ENCODE data around the gene CKS1B. TPM values are rescaled to one million over a fixed set of nuclear protein-coding genes. Genes with fewer than 3 reads are reported as not detected.
A peak's percentile ranks its signal among the peaks of the same experiment; 100 is the strongest.

The CKS1B gene
- total RNA-seq (2021) (258 to 301 TPM (median 278 TPM) in 3 replicates), Bru-seq, nascent RNA (percentile 98 among the genes with signal in this experiment)
- long read RNA-seq, experiment 1, transcript CKS1B-204 (2 exons, 1,166 nt), result minor isoform, 16 of 454 reads
- long read RNA-seq, experiment 1, transcript CKS1B-201 (3 exons, 759 nt), result major isoform, 413 of 454 reads
- long read RNA-seq, experiment 1, transcript CKS1B-203 (3 exons, 912 nt), result minor isoform, 9 of 454 reads
- long read RNA-seq, experiment 1, partial matches to known transcripts, result 0 of 454 reads
- long read RNA-seq, experiment 1, other reads (novel, unspliced or antisense), result 16 of 454 reads
- long read RNA-seq, experiment 2, transcript CKS1B-204 (2 exons, 1,166 nt), result minor isoform, 10 of 456 reads
- long read RNA-seq, experiment 2, transcript CKS1B-201 (3 exons, 759 nt), result major isoform, 318 of 456 reads
- long read RNA-seq, experiment 2, partial matches to known transcripts, result 16 of 456 reads
- long read RNA-seq, experiment 2, other reads (novel, unspliced or antisense), result 107 of 456 reads
- long read RNA-seq, experiment 3, transcript CKS1B-201 (3 exons, 759 nt), result major isoform, 414 of 482 reads
- long read RNA-seq, experiment 3, transcript CKS1B-203 (3 exons, 912 nt), result minor isoform, 44 of 482 reads
- long read RNA-seq, experiment 3, partial matches to known transcripts, result 0 of 482 reads
- long read RNA-seq, experiment 3, other reads (novel, unspliced or antisense), result 22 of 482 reads

DNA sequence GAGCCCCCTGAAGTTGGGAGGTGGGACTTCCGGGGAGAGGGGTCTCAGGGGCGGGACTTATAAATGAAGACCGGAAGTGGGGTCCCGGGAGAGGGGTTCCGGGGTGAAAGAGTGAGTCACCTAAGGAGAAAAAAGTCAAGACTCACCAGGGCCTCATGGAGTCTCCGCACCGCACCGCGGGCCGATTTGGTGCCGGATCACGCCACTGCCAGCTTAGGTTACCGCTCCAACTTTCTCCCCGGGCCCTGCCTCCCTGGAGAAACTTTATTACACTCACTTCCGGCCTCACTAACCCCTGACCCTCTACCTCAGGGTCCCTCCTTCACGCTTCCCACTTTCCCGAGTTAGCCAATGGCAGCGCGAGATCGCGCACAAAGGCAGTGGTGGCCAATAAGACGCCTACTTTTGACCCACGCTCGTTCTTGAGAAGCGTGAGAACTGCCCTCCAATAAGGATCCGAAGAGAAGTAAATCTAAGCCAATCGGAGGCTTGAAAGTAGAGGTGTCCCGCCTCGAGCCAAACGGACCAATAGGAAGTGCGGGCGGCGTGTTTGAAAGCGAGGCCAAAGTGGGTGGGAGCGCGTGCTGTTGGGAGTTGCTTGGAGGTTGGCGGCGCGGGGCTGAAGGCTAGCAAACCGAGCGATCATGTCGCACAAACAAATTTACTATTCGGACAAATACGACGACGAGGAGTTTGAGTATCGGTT, at the start of gene CKS1B:
Gene CKS1B (plus strand): TSS at position 580 of the 706 bp plus-strand sequence. CDS start 65 bp downstream, at position 645.
- Mint-ChIP-seq H3K9me3 (no peaks in the 10 kb centered on the region), H3K27ac (no peak within 1 kb of the TSS), H3K4me1 (peaks cover 28% of the 10 kb centered on the region), H3K27me3 (ENCODE audit: low read depth) (no peaks in the 10 kb centered on the region), H3K4me3 (no peak within 1 kb of the TSS), H3K36me3 (peaks cover 14% of the 10 kb centered on the region)
- CTCF ChIA-PET, result interaction anchor here (0.7 to 8.3 kb wide), 14 partner anchors 8 to 362 kb away, joined by 3 to 176 read pairs (median 12); partner anchors contain the start of genes EFNA4, FLAD1, LENEP and PBXIP1
- POLR2A ChIA-PET, result interaction anchor here (0.7 to 7.3 kb wide), 14 partner anchors 9 to 199 kb away, joined by 3 to 176 read pairs (median 6); partner anchors contain the start of genes FLAD1, KCNN3, KRTCAP2 and LENEP
- peak; percentile 96 for DNase-seq (ENCODE audit: low spot score)
- peak; percentile 62 for ATAC-seq
- TF ChIP-seq GABPB1 (CRISPR knock-in tag; IDR thresholded peaks at IDR 0.05) (peak; percentile 72), ATF1 (CRISPR knock-in tag; IDR thresholded peaks at IDR 0.05) (no peak), ZBTB21 (CRISPR knock-in tag; IDR thresholded peaks at IDR 0.05; ENCODE audit: borderline replicate concordance) (no peak), MYBL2 (CRISPR knock-in tag; IDR thresholded peaks at IDR 0.05) (peak; percentile 98), NR2C2 (CRISPR knock-in tag; IDR thresholded peaks at IDR 0.05) (peak; percentile 53; the same call in 1 of the 2 replicates), NFYB (CRISPR knock-in tag; conservative IDR thresholded peaks at IDR 0.05; ENCODE audit: low read depth) (peak; percentile 96), JAZF1 (CRISPR knock-in tag; IDR thresholded peaks at IDR 0.05) (no peak), FOXJ3 (CRISPR knock-in tag; IDR thresholded peaks at IDR 0.05; ENCODE audit: borderline replicate concordance) (no peak), CREB1 (CRISPR knock-in tag; IDR thresholded peaks at IDR 0.05) (0 out of 2 replicates have a peak, but pooled peaks have one; percentile 41), ZNF219 (CRISPR knock-in tag; IDR thresholded peaks at IDR 0.05; ENCODE audit: borderline replicate concordance) (no peak), JUN (CRISPR knock-in tag; IDR thresholded peaks at IDR 0.05) (no peak), SMAD4 (CRISPR knock-in tag; IDR thresholded peaks at IDR 0.05) (no peak), NR3C1 (CRISPR knock-in tag; conservative IDR thresholded peaks at IDR 0.05; ENCODE audit: low read depth) (no peak), FOXP1 (CRISPR knock-in tag; IDR thresholded peaks at IDR 0.05; ENCODE audit: borderline replicate concordance) (peak; percentile 58; the same call in 1 of the 2 replicates), ZNF416 (CRISPR knock-in tag; IDR thresholded peaks at IDR 0.05) (no peak), ZNF671 (CRISPR knock-in tag; IDR thresholded peaks at IDR 0.05) (no peak), RELA (CRISPR knock-in tag; IDR thresholded peaks at IDR 0.05; ENCODE audit: borderline replicate concordance) (no peak), FOXK1 (CRISPR knock-in tag; IDR thresholded peaks at IDR 0.05) (peak; percentile 88), CBFB (CRISPR knock-in tag; IDR thresholded peaks at IDR 0.05; ENCODE audit: low read depth) (no peak)
- TF ChIP-seq, protein P1, sequence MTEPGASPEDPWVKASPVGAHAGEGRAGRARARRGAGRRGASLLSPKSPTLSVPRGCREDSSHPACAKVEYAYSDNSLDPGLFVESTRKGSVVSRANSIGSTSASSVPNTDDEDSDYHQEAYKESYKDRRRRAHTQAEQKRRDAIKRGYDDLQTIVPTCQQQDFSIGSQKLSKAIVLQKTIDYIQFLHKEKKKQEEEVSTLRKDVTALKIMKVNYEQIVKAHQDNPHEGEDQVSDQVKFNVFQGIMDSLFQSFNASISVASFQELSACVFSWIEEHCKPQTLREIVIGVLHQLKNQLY (CRISPR knock-in tag; IDR thresholded peaks at IDR 0.05), result no peak
- TF ChIP-seq, protein P2, sequence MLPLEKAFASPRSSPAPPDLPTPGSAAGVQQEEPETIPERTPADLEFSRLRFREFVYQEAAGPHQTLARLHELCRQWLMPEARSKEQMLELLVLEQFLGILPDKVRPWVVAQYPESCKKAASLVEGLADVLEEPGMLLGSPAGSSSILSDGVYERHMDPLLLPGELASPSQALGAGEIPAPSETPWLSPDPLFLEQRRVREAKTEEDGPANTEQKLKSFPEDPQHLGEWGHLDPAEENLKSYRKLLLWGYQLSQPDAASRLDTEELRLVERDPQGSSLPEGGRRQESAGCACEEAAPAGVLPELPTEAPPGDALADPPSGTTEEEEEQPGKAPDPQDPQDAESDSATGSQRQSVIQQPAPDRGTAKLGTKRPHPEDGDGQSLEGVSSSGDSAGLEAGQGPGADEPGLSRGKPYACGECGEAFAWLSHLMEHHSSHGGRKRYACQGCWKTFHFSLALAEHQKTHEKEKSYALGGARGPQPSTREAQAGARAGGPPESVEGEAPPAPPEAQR (CRISPR knock-in tag; IDR thresholded peaks at IDR 0.05), result no peak
- TF ChIP-seq, protein P3, sequence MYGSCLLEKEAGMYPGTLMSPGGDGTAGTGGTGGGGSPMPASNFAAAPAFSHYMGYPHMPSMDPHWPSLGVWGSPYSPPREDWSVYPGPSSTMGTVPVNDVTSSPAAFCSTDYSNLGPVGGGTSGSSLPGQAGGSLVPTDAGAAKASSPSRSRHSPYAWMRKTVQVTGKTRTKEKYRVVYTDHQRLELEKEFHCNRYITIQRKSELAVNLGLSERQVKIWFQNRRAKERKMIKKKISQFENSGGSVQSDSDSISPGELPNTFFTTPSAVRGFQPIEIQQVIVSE (CRISPR knock-in tag; IDR thresholded peaks at IDR 0.05; ENCODE audit: borderline replicate concordance), result no peak
- TF ChIP-seq, protein P4, sequence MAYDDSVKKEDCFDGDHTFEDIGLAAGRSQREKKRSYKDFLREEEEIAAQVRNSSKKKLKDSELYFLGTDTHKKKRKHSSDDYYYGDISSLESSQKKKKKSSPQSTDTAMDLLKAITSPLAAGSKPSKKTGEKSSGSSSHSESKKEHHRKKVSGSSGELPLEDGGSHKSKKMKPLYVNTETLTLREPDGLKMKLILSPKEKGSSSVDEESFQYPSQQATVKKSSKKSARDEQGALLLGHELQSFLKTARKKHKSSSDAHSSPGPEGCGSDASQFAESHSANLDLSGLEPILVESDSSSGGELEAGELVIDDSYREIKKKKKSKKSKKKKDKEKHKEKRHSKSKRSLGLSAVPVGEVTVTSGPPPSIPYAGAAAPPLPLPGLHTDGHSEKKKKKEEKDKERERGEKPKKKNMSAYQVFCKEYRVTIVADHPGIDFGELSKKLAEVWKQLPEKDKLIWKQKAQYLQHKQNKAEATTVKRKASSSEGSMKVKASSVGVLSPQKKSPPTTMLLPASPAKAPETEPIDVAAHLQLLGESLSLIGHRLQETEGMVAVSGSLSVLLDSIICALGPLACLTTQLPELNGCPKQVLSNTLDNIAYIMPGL (CRISPR knock-in tag; IDR thresholded peaks at IDR 0.05), result 0 out of 2 replicates have a peak, but pooled peaks have one; percentile 28
- TF ChIP-seq, protein P5, sequence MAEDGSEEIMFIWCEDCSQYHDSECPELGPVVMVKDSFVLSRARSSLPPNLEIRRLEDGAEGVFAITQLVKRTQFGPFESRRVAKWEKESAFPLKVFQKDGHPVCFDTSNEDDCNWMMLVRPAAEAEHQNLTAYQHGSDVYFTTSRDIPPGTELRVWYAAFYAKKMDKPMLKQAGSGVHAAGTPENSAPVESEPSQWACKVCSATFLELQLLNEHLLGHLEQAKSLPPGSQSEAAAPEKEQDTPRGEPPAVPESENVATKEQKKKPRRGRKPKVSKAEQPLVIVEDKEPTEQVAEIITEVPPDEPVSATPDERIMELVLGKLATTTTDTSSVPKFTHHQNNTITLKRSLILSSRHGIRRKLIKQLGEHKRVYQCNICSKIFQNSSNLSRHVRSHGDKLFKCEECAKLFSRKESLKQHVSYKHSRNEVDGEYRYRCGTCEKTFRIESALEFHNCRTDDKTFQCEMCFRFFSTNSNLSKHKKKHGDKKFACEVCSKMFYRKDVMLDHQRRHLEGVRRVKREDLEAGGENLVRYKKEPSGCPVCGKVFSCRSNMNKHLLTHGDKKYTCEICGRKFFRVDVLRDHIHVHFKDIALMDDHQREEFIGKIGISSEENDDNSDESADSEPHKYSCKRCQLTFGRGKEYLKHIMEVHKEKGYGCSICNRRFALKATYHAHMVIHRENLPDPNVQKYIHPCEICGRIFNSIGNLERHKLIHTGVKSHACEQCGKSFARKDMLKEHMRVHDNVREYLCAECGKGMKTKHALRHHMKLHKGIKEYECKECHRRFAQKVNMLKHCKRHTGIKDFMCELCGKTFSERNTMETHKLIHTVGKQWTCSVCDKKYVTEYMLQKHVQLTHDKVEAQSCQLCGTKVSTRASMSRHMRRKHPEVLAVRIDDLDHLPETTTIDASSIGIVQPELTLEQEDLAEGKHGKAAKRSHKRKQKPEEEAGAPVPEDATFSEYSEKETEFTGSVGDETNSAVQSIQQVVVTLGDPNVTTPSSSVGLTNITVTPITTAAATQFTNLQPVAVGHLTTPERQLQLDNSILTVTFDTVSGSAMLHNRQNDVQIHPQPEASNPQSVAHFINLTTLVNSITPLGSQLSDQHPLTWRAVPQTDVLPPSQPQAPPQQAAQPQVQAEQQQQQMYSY (CRISPR knock-in tag; IDR thresholded peaks at IDR 0.05), result 0 out of 2 replicates have a peak, but pooled peaks have one; percentile 9
- TF ChIP-seq, protein P6, sequence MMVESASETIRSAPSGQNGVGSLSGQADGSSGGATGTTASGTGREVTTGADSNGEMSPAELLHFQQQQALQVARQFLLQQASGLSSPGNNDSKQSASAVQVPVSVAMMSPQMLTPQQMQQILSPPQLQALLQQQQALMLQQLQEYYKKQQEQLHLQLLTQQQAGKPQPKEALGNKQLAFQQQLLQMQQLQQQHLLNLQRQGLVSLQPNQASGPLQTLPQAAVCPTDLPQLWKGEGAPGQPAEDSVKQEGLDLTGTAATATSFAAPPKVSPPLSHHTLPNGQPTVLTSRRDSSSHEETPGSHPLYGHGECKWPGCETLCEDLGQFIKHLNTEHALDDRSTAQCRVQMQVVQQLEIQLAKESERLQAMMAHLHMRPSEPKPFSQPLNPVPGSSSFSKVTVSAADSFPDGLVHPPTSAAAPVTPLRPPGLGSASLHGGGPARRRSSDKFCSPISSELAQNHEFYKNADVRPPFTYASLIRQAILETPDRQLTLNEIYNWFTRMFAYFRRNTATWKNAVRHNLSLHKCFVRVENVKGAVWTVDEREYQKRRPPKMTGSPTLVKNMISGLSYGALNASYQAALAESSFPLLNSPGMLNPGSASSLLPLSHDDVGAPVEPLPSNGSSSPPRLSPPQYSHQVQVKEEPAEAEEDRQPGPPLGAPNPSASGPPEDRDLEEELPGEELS (CRISPR knock-in tag; IDR thresholded peaks at IDR 0.05), result no peak
